NCI-H1436 (cell line): Measurements from ENCODE around the gene PRKAR1B.

ENCODE experiments used
- DNase-seq: peaks from one replicate; lab custom pipeline; 2025; lab: John Stamatoyannopoulos, UW

The PRKAR1B gene

GRCh38 chr7:739983-740942 is 13.2 kb upstream of the PRKAR1B start:
- DNase-seq, result no peak

DNA sequence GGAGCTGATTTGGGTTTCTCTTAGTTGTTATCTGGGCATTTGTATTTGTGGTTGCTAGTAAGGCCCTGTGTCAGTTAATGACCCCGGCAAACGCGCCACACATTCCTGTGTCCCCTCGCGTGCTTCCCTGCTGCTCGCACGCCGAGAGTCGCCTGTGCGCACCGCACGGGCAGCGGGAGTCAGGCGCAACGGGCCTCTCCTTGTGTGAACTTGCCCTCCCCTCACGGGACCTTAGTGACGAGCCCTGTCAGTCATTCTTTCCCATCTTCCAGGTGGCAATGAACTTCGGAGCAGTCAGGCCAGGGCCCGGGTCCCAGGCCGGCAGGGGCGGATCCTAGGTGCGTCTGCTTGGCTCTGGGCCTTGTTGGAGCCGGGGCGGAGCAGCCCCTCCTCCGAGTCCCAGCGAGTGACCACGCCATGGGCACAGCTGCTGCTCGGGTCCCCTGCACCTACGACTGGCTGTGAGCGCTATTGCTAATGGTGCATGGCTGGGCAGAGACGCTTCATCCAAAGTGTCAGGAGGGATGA is 12.4 kb upstream of the PRKAR1B start:
- no peak for DNase-seq

DNA sequence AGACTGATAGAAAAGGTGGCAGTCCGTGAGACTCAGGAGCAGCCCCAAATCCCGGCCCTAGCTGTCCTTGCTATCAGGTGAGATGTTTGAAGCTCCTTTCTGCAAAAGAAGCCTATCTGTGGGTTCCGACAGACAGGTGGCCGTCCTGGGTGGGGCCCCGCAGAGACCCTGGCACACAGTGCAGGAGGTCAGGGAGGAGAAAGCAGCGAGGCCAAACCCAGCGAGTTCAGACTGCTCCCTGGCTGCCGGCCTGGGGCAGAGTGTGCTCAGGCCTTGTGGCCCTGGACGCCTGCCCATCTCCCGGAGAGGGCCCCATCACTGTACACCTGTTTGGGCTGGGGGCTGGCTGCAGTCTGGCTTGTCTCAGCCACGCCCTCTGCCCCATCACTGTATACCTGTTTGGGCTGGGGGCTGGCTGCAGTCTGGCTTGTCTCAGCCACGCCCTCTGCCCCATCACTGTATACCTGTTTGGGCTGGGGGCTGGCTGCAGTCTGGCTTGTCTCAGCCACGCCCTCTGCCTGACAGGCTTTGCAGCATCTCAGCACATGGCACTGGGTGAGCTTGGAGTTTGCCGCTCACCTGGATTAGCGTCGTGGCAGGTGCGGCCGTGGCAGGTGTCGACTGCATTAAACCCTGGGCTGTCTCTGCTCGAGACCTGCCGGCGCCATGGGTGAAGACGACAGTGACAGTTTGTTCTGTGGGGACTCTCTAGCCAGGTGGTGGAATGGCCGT is 11.8 kb upstream of the PRKAR1B start:
- no peak for DNase-seq

DNA sequence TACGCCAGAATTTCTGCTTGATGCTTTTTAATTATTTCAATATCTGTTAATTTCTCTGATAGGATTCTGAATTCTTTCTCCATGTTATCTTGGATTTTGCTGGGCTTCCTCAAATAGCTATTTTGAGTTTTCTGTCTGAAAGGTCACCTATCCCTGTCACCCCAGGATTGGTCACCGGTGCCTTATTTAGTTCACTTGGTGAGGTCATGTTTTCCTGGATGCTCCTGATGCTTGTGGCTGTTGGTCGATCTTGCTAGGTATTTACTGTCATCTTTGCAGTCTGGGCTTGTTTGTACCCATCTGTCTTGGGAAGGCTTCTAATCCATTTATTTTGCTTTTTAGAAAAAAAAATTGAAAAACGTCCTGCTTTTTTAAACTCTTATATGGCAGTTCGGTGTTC is 11.2 kb upstream of the PRKAR1B start:
- no peak for DNase-seq

- DNase-seq, result no peak
Measured at GRCh38 chr7:734808-735207, 7.7 kb upstream of the PRKAR1B start.

DNA sequence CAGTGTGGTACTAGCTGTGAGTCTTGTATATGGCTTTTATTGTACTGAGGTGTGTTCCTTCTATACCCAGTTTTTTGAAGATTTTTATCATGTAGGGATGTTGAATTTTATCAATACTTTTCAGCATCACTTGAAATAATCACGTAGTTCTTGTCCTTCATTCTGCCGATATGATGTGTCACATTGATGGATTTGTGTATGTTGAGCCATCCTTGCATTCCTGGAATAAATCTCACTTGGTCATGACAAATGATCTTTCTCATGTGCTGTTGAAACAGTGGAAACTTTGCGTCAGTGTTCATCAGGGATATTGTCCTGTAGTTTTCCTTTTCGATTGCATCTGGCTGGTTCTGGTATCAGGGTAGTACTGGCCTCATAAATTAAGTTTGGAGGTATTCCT is 7.1 kb upstream of the PRKAR1B start:
- no peak for DNase-seq

- DNase-seq, result no peak
Measured at GRCh38 chr7:732556-732955, 5.5 kb upstream of the PRKAR1B start.

- DNase-seq, result no peak
Measured at GRCh38 chr7:732094-732541, 5.0 kb upstream of the PRKAR1B start.

DNA sequence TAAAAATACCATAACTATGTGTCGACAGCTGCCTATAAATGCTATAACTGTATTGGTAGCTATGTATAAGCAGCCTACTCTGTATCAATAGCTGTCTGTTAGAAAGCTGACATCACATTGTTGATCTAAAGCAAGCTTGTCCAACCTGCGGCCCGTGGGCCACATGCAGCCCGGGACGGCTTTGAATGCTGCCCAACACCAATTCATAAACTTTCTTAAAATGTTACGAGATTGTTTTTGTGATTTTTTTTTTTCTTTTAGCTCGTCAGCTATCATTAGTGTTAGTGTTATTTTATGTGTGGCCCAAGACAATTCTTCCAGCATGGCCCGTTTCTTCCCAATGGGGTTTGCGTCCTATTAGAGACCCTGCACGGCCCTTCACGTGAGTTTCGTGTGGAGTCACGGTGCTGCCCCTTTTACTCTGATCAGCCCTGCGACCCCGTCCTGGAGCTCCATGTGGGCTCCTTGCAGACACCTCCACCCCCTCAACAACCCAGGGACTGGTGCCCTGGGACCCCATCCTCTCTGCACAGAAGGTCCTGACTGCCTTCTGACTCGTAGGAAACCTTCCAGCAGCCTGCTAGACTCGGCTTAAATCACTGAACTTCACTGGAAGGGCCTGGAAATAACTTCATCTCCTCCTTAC is 4.5 kb upstream of the PRKAR1B start:
- DNase-seq, result no peak

- no peak for DNase-seq
Measured at GRCh38 chr7:730501-731439, 3.7 kb upstream of the PRKAR1B start.

- no peak for DNase-seq
Measured at GRCh38 chr7:729140-730000, 2.3 kb upstream of the PRKAR1B start.

- DNase-seq, result no peak
Measured at GRCh38 chr7:728602-729001, 1.5 kb upstream of the PRKAR1B start.

- DNase-seq, result no peak
Measured at GRCh38 chr7:727806-728460, 852 bp upstream of the PRKAR1B start.

GRCh38 chr7:726854-727103 is 302 bp downstream of the PRKAR1B start:
- no peak for DNase-seq

DNA sequence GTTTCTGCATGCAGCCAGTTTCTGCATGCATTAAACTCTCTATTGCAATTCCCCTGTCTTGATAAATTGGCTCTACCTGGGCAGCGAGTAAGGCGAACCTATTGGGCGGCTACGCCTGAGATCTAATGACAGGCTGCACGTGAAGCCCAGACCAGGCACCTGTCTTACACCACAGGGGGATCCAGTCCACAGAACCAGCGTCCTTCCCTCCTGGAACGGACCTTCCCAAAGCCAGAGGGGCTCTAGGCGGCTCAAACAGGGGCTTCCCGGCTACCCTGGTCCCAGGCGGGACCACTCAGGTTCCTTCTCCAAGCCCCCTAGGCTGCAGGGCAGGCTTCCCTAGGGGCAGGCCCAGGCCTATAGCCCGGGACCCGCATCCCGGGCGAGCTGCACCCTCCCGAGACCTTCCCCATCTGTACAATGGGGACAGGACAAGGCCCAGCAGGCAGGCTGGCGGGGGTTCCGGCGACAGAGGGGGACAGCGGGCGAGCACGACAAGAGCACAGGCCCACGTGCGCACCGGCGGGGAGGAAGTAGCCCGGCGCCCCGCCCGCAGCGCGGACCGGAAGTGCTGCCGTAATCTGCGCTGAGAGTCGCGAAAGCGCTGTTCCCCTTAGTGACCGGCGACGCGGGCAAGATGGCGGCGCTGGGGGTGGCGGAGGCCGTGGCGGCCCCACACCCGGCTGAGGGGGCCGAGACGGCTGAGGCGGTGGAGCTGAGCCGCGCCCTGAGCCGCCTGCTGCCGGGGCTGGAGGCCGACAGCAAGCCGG is 812 bp downstream of the PRKAR1B start, which contains the start of gene DNAAF5:
TSS of gene DNAAF5 (plus strand) at position 616 of the 770 bp plus-strand sequence. CDS start at position 638, 22 bp downstream.
- DNase-seq, result peak; percentile 84

GRCh38 chr7:725223-726005 is 1.7 kb downstream of the PRKAR1B start:
- no peak for DNase-seq

- DNase-seq, result no peak
Measured at GRCh38 chr7:724298-724697, 2.8 kb downstream of the PRKAR1B start.

DNA sequence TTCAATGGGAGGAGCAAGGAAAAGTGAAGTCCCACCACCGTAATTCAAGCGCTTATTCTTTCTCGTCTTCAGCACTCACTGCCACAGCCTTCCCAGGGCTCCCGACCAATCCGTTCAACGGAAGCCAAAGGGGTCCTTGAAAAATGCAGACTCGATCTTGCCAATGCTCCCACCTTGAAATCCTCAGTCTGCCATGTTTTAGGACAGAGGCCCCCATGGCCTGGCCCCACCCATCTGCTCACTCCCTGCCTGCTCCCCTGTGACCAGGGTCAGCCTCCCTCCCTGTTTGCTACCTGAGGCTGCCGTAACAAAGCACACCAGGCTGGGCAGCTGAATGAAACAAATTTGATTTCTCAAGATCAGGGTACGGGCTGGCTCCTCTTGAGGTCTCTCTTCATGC is 3.5 kb downstream of the PRKAR1B start:
- DNase-seq, result no peak
